ENCODE data around the gene ZNF775.

Gene ZNF775

GRCh38 chr7:150346922-150347321 lies 32.2 kb upstream of the ZNF775 start:
- no peak for DNase-seq (ENCODE audit: low read depth)

GRCh38 chr7:150351587-150352194 lies 27.4 kb upstream of the ZNF775 start:
- no peak for DNase-seq (ENCODE audit: low read depth)

DNA sequence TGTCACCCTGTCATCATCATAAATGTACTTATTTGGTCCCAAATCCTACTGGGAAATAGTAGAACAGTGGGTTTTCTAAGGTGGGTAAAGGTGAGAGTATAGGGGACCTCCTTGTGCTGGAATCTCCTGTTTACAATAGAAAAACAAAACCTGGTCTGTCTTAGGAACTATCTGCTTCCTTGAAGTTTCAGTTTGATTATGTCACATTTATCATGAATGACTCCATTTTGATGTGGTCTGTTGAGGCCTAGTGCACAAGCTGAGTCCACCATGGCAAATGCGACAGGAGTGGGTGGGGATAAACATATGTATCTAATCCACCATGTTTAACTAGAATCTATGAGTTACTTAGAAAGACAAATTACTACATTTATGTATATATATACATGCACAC lies 23.5 kb upstream of the ZNF775 start:
- DNase-seq (ENCODE audit: low read depth): no peak

DNA sequence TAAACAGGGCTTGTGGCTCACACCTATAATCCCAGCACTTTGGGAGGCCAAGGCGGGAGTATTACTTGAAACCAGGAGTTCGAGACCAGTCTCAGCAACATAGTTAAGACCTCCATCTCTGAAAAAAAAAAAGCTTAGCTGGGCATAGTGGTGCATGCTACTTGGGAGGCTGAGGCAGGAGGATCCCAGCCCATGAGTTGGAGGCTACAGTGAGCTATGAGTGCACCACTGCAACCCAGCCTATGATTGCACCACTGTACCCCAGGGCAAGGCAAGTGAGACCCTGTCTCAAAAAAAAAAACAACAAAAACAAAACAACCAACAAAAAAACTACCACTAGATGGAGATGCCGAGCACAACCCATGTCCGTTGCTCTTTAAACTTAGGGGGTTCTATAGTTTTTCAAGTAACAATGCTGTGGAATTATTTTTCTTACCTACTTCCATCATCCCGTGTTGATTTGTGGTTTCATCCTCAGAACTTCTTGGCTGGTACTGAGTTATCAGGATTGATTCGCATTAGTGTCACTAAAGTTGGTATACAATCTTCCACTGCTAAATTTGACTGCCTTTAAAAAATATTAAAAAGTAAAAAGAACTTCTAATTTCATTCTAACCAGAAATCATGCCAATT lies 22.7 kb upstream of the ZNF775 start:
- DNase-seq (ENCODE audit: low read depth): no peak

GRCh38 chr7:150357270-150357669 lies 21.9 kb upstream of the ZNF775 start:
- peak; percentile 21 for DNase-seq (ENCODE audit: low read depth)

GRCh38 chr7:150357771-150358427 lies 21.2 kb upstream of the ZNF775 start:
- DNase-seq (ENCODE audit: low read depth): no peak

DNA sequence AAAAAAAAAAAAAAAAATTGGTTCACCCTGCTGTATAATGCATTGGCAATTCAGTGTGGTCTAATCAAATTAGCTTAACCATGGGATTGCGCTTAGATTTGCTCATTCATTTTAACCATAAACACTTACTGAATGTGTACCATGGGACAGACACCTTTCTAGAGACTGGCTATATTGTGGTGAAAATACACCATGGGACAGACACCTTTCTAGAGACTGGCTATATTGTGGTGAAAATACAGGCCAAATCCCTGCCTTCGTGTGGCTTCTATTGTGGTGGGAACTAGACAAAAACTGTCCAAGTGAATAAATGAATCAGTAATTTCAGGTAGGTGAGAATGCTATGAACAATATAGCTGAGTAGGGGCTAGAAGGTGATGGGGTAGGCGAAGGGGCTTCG lies 20.7 kb upstream of the ZNF775 start:
- DNase-seq (ENCODE audit: low read depth): no peak

GRCh38 chr7:150358988-150359621 lies 20.0 kb upstream of the ZNF775 start:
- no peak for DNase-seq (ENCODE audit: low read depth)

DNA sequence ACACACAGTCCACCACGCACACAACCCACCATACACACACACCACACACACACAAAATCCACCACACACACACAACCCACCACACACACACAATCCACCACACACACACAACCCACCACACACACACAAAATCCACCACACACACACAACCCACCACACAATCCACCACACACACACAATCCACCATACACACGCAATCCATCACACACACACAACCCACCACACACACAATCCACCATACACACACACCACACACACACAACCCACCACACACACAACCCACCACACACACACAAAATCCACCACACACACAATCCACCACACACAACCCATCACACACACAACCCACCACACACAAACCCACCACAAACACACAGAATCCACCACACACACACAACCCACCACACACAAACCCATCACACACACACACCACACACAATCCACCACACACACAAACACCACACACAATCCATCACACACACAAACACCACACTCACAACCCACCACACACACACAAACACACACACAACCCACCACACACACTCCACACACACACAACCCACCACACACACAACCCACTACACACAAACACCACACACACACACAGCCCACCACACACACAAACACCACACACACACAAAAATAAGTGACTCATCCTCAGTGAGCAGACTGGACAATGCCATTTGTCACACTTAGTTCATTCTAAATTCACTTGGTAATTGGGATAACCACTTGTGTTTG lies 19.3 kb upstream of the ZNF775 start:
- DNase-seq (ENCODE audit: low read depth): no peak

- DNase-seq (ENCODE audit: low read depth): no peak
Observed at GRCh38 chr7:150360363-150361058, 18.6 kb upstream of the ZNF775 start.

- no peak for DNase-seq (ENCODE audit: low read depth)
Observed at GRCh38 chr7:150361402-150361801, 17.7 kb upstream of the ZNF775 start.

DNA sequence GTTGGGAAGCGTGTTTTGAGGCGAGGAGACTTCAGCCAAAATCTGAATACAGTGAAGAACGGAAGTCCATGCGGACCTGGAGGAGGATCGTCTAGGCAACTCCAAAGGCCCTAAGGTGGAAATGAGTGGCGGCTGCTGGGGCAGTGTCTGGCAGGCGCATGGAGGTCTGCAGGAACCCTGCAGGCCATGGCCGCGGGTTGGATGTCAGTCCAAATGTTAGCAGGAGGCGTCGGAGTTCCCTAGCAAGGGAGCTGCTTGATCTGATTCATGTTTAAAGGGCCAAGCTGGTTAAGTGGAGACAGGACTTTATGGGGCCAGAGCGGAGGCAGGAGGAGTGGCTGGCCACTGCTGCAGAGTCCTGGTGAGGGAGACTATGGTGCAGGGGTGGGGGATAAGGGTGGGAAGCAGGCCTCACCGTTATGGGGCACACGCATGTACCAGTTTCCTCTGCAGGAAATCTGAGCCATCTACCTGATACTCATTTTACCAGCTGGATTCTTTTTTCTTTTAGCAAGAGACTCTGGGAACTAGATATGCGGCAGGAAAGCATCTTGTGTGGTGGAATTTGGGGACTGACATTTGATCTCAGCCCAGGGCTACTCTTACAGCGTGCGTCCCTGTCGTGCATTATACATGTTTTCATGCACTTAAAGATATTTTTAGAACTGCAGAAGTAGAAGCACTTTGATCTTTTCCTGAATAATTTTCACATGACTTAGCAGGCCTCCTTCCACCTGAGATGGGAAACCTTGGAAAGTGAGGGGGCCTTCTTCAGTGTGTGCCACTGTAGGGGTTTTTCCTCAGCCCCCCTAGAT lies 17.1 kb upstream of the ZNF775 start:
- DNase-seq (ENCODE audit: low read depth): no peak

- no peak for DNase-seq (ENCODE audit: low read depth)
Observed at GRCh38 chr7:150363370-150363769, 15.8 kb upstream of the ZNF775 start.

DNA sequence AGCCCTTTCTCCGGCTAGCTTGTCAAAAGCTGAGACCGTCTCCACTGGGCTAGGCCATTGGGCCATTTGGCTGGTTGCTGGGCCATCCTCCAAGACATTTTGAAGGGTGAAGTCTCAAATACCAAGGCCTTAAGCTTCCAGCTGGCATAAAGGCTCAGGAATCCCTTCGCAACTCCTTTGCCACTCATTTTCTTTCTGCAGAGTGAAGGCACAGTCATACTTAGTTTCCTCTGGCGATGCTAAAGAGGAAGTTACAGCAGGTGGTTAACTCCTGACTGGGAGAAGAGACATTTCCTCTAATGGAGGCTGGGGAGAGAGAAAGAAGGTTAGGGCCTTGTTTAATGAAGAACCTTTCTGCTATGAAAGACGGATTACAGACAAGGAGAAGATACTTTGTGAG lies 15.3 kb upstream of the ZNF775 start:
- DNase-seq (ENCODE audit: low read depth): no peak

DNA sequence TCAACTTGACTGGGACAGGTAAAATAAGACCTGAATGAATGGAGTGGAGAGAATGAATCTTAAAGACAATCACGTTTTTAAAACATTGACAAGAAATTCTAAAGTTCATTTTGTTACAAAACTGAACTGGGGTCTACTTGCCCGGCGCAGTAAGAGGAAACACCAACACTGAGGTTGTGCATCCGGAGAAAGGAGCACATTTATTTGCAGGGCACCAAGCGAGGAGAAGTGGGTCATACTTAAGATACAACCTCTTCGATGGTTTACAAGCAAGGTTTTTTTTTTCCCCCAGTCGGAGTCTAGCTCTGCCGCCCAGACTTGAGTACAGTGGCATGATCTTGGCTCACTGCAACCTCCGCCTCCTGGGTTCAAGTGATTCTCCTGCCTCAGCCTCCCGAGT lies 13.9 kb upstream of the ZNF775 start:
- no peak for DNase-seq (ENCODE audit: low read depth)

GRCh38 chr7:150365673-150366398 lies 13.3 kb upstream of the ZNF775 start:
- no peak for DNase-seq (ENCODE audit: low read depth)

DNA sequence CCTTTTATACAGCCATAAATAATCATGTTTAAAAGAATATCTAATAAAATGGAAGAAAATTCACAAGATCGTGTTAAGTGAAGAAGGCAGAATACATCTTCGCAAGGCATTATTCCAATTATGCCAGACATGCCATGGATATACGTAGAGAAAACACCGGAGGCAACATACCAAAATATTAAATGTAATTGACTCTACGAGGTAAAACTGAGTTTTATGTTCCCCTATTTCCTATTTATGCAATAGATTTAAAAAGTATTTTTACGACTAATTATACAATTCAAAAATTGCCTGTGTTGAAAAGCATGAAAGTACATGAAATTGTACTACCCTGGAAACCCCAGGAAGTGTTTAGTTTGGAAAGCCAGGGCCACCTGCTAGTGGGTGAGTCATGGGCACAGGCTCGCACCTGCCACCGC lies 11.4 kb upstream of the ZNF775 start:
- no peak for DNase-seq (ENCODE audit: low read depth)

DNA sequence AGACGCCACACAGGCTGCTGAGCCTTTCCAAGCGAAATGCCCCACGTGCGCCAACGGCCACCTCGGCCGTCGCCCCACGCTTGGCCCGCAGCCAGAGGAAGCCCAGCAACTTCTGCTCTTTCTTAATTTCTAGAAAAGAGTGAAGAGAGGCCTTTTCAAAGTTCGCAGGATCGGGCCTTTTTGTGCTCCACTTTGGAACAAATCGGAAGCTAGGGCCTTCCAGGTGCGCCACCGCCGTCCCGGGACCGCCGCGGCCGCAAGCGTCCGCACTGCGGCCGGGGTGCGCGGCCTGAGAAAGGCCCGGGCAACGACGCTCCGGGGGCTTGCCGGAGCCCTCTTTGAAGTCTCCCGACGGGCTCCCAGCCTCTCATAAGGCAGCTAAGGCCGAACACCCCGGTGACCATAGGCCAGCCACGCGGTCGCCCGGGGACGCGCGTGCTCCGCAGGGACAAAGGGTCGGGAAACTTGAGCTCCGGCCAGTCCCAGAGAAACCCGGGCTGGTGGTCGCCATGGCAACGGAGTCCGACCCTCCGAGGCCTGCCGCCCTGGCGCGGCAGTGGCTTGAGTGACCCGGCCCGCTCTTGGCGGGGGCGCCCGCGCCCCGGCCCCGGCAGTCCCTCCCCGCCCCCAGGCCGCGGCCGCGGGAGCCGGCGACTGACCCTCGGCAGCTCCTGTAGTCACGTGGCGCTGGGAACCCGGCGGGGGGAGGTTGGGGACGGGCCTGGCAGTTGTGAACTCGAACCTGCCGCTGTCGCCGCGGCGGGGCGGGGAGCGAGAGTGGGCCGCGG lies 10.8 kb upstream of the ZNF775 start, which contains the start of gene REPIN1:
Gene REPIN1, plus strand, starts transcription at position 727 of the 788 bp plus-strand sequence. CDS start 890 bp downstream, outside the sequence.
- DNase-seq (ENCODE audit: low read depth): peak; percentile 69
